ENCODE data around the gene PDE4B. TPM values are rescaled to one million over a fixed set of nuclear protein-coding genes. Genes with fewer than 3 reads are reported as not detected.

Gene PDE4B
- total and polyA plus RNA-seq, 10 of the 15 experiments (the other 5 are each of a cell fraction or from before 2014, with no cell fraction given), result 3.0 to 13.2 (median 5.7) TPM

DNA sequence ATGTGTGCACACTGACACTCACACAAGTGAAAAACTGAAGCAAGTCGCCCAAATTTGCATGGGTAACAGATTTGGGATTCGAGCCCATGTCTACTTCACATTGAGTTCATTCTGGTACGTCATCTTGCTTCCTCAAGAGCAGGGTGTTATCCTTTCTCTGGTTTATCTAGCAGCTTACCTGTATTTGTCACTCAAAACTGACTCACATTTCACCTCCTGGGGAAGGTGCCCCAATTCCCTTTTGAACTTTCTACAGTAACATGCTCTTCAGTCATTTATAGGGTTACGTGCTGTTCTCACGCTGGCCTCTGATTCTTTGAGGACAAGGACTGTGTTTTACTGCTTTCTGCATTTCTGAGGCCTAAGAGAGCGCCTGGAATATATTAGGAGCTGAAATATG, 162.8 kb downstream of the PDE4B start:
- SMC1A ChIA-PET (ENCODE audit: uncharacterized antibody, unreplicated experiment), result interaction anchor here (0.8 to 3.1 kb wide), 5 partner anchors 287 to 491 kb away, joined by 4 to 26 read pairs (median 5); no protein-coding TSS in a partner anchor
- 15% methylated on average over 6 of the region's 6 CpGs for WGBS (ENCODE audit: insufficient coverage, insufficient replicate concordance, low lambda C conversion rate, missing lambda C conversion rate)
- BruUV-seq (replicated peaks), result no TSS peak
- RAD21 ChIA-PET (ENCODE audit: unreplicated experiment), result interaction anchor here (1.3 to 8.7 kb wide), 2 partner anchors 288 to 489 kb away, joined by 6 to 63 read pairs; no protein-coding TSS in a partner anchor
- in situ Hi-C loops (cut with MboI) (no loop called here), intact Hi-C loops (cut with micrococcal nuclease; ENCODE audit: unreplicated experiment) (loop anchor here (5.0 to 10.0 kb wide), 3 partner anchors 238 to 547 kb away; no protein-coding TSS in a partner anchor)
- no peak for DNase-seq (ENCODE audit: low read depth, low spot score)
- no peaks in the 10 kb centered on the region for H3K79me2 ChIP-seq (ENCODE audit: control insufficient read depth, insufficient read depth, low read length)
- CTCF ChIA-PET, result interaction anchor here (0.6 to 3.3 kb wide), 7 partner anchors 254 to 1747 kb away, joined by 3 to 53 read pairs (median 4); no protein-coding TSS in a partner anchor
- H4K20me1 ChIP-seq (ENCODE audit: control insufficient read depth, insufficient read depth), result no peaks in the 10 kb centered on the region
- TF ChIP-seq, protein P1, sequence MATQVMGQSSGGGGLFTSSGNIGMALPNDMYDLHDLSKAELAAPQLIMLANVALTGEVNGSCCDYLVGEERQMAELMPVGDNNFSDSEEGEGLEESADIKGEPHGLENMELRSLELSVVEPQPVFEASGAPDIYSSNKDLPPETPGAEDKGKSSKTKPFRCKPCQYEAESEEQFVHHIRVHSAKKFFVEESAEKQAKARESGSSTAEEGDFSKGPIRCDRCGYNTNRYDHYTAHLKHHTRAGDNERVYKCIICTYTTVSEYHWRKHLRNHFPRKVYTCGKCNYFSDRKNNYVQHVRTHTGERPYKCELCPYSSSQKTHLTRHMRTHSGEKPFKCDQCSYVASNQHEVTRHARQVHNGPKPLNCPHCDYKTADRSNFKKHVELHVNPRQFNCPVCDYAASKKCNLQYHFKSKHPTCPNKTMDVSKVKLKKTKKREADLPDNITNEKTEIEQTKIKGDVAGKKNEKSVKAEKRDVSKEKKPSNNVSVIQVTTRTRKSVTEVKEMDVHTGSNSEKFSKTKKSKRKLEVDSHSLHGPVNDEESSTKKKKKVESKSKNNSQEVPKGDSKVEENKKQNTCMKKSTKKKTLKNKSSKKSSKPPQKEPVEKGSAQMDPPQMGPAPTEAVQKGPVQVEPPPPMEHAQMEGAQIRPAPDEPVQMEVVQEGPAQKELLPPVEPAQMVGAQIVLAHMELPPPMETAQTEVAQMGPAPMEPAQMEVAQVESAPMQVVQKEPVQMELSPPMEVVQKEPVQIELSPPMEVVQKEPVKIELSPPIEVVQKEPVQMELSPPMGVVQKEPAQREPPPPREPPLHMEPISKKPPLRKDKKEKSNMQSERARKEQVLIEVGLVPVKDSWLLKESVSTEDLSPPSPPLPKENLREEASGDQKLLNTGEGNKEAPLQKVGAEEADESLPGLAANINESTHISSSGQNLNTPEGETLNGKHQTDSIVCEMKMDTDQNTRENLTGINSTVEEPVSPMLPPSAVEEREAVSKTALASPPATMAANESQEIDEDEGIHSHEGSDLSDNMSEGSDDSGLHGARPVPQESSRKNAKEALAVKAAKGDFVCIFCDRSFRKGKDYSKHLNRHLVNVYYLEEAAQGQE (IDR thresholded peaks at IDR 0.05; ENCODE audit: low read depth, low read length), result no peak
- no peak for TF ChIP-seq RFX5 (IDR thresholded peaks at IDR 0.05; ENCODE audit: low read depth, low read length)
- no peak for TF ChIP-seq LARP7 (IDR thresholded peaks at IDR 0.05)
- no peak for TF ChIP-seq NR2C1 (IDR thresholded peaks at IDR 0.05)
- TF ChIP-seq, protein P2, sequence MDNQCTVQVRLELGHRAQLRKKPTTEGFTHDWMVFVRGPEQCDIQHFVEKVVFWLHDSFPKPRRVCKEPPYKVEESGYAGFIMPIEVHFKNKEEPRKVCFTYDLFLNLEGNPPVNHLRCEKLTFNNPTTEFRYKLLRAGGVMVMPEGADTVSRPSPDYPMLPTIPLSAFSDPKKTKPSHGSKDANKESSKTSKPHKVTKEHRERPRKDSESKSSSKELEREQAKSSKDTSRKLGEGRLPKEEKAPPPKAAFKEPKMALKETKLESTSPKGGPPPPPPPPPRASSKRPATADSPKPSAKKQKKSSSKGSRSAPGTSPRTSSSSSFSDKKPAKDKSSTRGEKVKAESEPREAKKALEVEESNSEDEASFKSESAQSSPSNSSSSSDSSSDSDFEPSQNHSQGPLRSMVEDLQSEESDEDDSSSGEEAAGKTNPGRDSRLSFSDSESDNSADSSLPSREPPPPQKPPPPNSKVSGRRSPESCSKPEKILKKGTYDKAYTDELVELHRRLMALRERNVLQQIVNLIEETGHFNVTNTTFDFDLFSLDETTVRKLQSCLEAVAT (IDR thresholded peaks at IDR 0.05), result no peak
- TF ChIP-seq ZNF384 (IDR thresholded peaks at IDR 0.05; ENCODE audit: borderline replicate concordance, low read depth, low read length), result no peak
- TF ChIP-seq, protein P3, sequence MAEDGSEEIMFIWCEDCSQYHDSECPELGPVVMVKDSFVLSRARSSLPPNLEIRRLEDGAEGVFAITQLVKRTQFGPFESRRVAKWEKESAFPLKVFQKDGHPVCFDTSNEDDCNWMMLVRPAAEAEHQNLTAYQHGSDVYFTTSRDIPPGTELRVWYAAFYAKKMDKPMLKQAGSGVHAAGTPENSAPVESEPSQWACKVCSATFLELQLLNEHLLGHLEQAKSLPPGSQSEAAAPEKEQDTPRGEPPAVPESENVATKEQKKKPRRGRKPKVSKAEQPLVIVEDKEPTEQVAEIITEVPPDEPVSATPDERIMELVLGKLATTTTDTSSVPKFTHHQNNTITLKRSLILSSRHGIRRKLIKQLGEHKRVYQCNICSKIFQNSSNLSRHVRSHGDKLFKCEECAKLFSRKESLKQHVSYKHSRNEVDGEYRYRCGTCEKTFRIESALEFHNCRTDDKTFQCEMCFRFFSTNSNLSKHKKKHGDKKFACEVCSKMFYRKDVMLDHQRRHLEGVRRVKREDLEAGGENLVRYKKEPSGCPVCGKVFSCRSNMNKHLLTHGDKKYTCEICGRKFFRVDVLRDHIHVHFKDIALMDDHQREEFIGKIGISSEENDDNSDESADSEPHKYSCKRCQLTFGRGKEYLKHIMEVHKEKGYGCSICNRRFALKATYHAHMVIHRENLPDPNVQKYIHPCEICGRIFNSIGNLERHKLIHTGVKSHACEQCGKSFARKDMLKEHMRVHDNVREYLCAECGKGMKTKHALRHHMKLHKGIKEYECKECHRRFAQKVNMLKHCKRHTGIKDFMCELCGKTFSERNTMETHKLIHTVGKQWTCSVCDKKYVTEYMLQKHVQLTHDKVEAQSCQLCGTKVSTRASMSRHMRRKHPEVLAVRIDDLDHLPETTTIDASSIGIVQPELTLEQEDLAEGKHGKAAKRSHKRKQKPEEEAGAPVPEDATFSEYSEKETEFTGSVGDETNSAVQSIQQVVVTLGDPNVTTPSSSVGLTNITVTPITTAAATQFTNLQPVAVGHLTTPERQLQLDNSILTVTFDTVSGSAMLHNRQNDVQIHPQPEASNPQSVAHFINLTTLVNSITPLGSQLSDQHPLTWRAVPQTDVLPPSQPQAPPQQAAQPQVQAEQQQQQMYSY (CRISPR knock-in tag; IDR thresholded peaks at IDR 0.05), result no peak
- no peak for TF ChIP-seq CREM (IDR thresholded peaks at IDR 0.05; ENCODE audit: low read depth)
- TF ChIP-seq MEF2A (IDR thresholded peaks at IDR 0.05; ENCODE audit: insufficient read depth, low read depth, low read length), result no peak
- no peak for TF ChIP-seq SP1 (IDR thresholded peaks at IDR 0.05; ENCODE audit: low read depth, low read length)
- TF ChIP-seq ZNF24 (IDR thresholded peaks at IDR 0.05), result no peak
- no peak for TF ChIP-seq KLF5 (IDR thresholded peaks at IDR 0.05; ENCODE audit: partially characterized antibody)
- TF ChIP-seq, protein P4, sequence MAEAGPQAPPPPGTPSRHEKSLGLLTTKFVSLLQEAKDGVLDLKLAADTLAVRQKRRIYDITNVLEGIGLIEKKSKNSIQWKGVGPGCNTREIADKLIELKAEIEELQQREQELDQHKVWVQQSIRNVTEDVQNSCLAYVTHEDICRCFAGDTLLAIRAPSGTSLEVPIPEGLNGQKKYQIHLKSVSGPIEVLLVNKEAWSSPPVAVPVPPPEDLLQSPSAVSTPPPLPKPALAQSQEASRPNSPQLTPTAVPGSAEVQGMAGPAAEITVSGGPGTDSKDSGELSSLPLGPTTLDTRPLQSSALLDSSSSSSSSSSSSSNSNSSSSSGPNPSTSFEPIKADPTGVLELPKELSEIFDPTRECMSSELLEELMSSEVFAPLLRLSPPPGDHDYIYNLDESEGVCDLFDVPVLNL (IDR thresholded peaks at IDR 0.05; ENCODE audit: low read depth, low read length), result no peak
- ATAC-seq, result no peak
- no peaks in the 10 kb centered on the region for H3K4me1 ChIP-seq (ENCODE audit: control insufficient read depth, insufficient read depth, low read length)
- no peak overlapping the region for H3K9ac ChIP-seq (ENCODE audit: control insufficient read depth, insufficient read depth, low read length)
- no peaks in the 10 kb centered on the region for H3K36me3 ChIP-seq (ENCODE audit: control insufficient read depth in 2 of 2, insufficient read depth in 2 of 2, low read length in 1 of 2)
- POLR2A ChIA-PET, result no interaction called here
- no peak for FAIRE-seq
- no peak overlapping the region for H3K4me2 ChIP-seq (ENCODE audit: control insufficient read depth, insufficient read depth)
- peaks cover 0 to 2% of the 10 kb centered on the region in 2 experiments; a peak in 1 of 4 replicates for H3K27me3 ChIP-seq (replicated peaks in 1 of 2; ENCODE audit: control insufficient read depth in 2 of 2, insufficient read depth in 2 of 2, low read length in 1 of 2)
- H3K27ac ChIP-seq (ENCODE audit: control insufficient read depth, insufficient read depth), result no peak overlapping the region
- no peaks in the 10 kb centered on the region for H3K9me3 ChIP-seq (replicated peaks; ENCODE audit: control insufficient read depth, insufficient read depth, low read length)
- H2AFZ ChIP-seq (ENCODE audit: control insufficient read depth, low read depth, low read length), result no peak overlapping the region
- no peak overlapping the region for H3K4me3 ChIP-seq

All from GM12878 (cell line).